ENCODE results near the gene ZFYVE19.

Gene ZFYVE19

GRCh38 chr15:40838756-40839155 lies 31.9 kb downstream of the ZFYVE19 start:
- Mint-ChIP-seq H3K4me1 (ENCODE audit: low read depth) (peaks cover 5% of the 10 kb centered on the region), H3K4me3 (no peak overlapping the region), H3K27me3 (peaks cover 13% of the 10 kb centered on the region), H3K27ac (no peak overlapping the region), H3K36me3 (ENCODE audit: low read depth) (no peaks in the 10 kb centered on the region), H3K9me3 (no peaks in the 10 kb centered on the region)
- intact Hi-C loops (cut with micrococcal nuclease) = no loop called here

- no peak overlapping the region for H3K27ac Mint-ChIP-seq
- H3K4me3 Mint-ChIP-seq = no peak overlapping the region
- H3K4me1 Mint-ChIP-seq (ENCODE audit: low read depth) = peaks cover 27% of the 10 kb centered on the region
- H3K36me3 Mint-ChIP-seq (ENCODE audit: low read depth) = peaks cover 11% of the 10 kb centered on the region
- H3K27me3 Mint-ChIP-seq = peaks cover 13% of the 10 kb centered on the region
- H3K9me3 Mint-ChIP-seq = no peaks in the 10 kb centered on the region
- intact Hi-C loops (cut with micrococcal nuclease) = loop anchor here (5.0 kb wide), 1 partner anchor 34 kb away; the partner anchor contains the start of genes DNAJC17 and ZFYVE19
Measured at GRCh38 chr15:40841741-40842140, 34.9 kb downstream of the ZFYVE19 start.

- H3K4me3 Mint-ChIP-seq = peak overlapping the region; percentile 66
- peaks cover 13% of the 10 kb centered on the region for H3K27me3 Mint-ChIP-seq
- no peaks in the 10 kb centered on the region for H3K9me3 Mint-ChIP-seq
- intact Hi-C loops (cut with micrococcal nuclease) = loop anchor here (5.0 kb wide), 1 partner anchor 36 kb away; the partner anchor contains the start of genes DNAJC17 and ZFYVE19
- H3K36me3 Mint-ChIP-seq (ENCODE audit: low read depth) = peaks cover 21% of the 10 kb centered on the region
- peaks cover 44% of the 10 kb centered on the region for H3K4me1 Mint-ChIP-seq (ENCODE audit: low read depth)
- no peak overlapping the region for H3K27ac Mint-ChIP-seq
Measured at GRCh38 chr15:40843261-40843884, 36.5 kb downstream of the ZFYVE19 start.

- no peaks in the 10 kb centered on the region for H3K9me3 Mint-ChIP-seq
- H3K4me3 Mint-ChIP-seq = peak within 1 kb of the TSS; percentile 97
- intact Hi-C loops (cut with micrococcal nuclease) = loop anchor here (5.0 kb wide), 1 partner anchor 37 kb away; the partner anchor contains the start of genes DNAJC17 and ZFYVE19
- H3K27ac Mint-ChIP-seq = peak within 1 kb of the TSS; percentile 93
- peaks cover 44% of the 10 kb centered on the region for H3K4me1 Mint-ChIP-seq (ENCODE audit: low read depth)
- H3K27me3 Mint-ChIP-seq = peaks cover 13% of the 10 kb centered on the region
- peaks cover 27% of the 10 kb centered on the region for H3K36me3 Mint-ChIP-seq (ENCODE audit: low read depth)
Measured at GRCh38 chr15:40843885-40844695, 37.2 kb downstream of the ZFYVE19 start, which contains the start of gene SPINT1. SPINT1 (plus strand) TSS chr15:40844048; CDS start chr15:40844555, 507 bp downstream.

- peaks cover 13% of the 10 kb centered on the region for H3K27me3 Mint-ChIP-seq
- H3K4me3 Mint-ChIP-seq = peak overlapping the region; percentile 97
- H3K9me3 Mint-ChIP-seq = no peaks in the 10 kb centered on the region
- peaks cover 32% of the 10 kb centered on the region for H3K36me3 Mint-ChIP-seq (ENCODE audit: low read depth)
- peak overlapping the region; percentile 93 for H3K27ac Mint-ChIP-seq
- intact Hi-C loops (cut with micrococcal nuclease) = loop anchor here (5.0 kb wide), 1 partner anchor 37 kb away; the partner anchor contains the start of genes DNAJC17 and ZFYVE19
- peaks cover 44% of the 10 kb centered on the region for H3K4me1 Mint-ChIP-seq (ENCODE audit: low read depth)
Measured at GRCh38 chr15:40844696-40845030, 37.8 kb downstream of the ZFYVE19 start.

GRCh38 chr15:40845036-40845435 lies 38.1 kb downstream of the ZFYVE19 start:
- Mint-ChIP-seq H3K4me3 (peak overlapping the region; percentile 97), H3K9me3 (no peaks in the 10 kb centered on the region), H3K36me3 (ENCODE audit: low read depth) (peaks cover 36% of the 10 kb centered on the region), H3K4me1 (ENCODE audit: low read depth) (peaks cover 44% of the 10 kb centered on the region), H3K27ac (peak overlapping the region; percentile 93), H3K27me3 (peaks cover 13% of the 10 kb centered on the region)
- intact Hi-C loops (cut with micrococcal nuclease) = no loop called here

- peak overlapping the region; percentile 97 for H3K4me3 Mint-ChIP-seq
- no peaks in the 10 kb centered on the region for H3K9me3 Mint-ChIP-seq
- peaks cover 43% of the 10 kb centered on the region for H3K36me3 Mint-ChIP-seq (ENCODE audit: low read depth)
- peak overlapping the region; percentile 93 for H3K27ac Mint-ChIP-seq
- intact Hi-C loops (cut with micrococcal nuclease) = no loop called here
- H3K27me3 Mint-ChIP-seq = peaks cover 13% of the 10 kb centered on the region
- H3K4me1 Mint-ChIP-seq (ENCODE audit: low read depth) = peaks cover 44% of the 10 kb centered on the region
Measured at GRCh38 chr15:40845511-40846284, 38.8 kb downstream of the ZFYVE19 start.

- H3K4me3 Mint-ChIP-seq = peak overlapping the region; percentile 97
- intact Hi-C loops (cut with micrococcal nuclease) = no loop called here
Measured at GRCh38 chr15:40846841-40847222, 39.9 kb downstream of the ZFYVE19 start.

GRCh38 chr15:40847223-40847961 lies 40.5 kb downstream of the ZFYVE19 start:
- Mint-ChIP-seq H3K27me3 (peaks cover 8% of the 10 kb centered on the region), H3K27ac (peak overlapping the region; percentile 93)

More at GRCh38 chr15:40846841-40847222, 39.9 kb downstream of the ZFYVE19 start:
- peaks cover 54% of the 10 kb centered on the region for H3K36me3 Mint-ChIP-seq (ENCODE audit: low read depth)
- H3K4me1 Mint-ChIP-seq (ENCODE audit: low read depth) = peaks cover 44% of the 10 kb centered on the region
- peaks cover 10% of the 10 kb centered on the region for H3K27me3 Mint-ChIP-seq
- no peaks in the 10 kb centered on the region for H3K9me3 Mint-ChIP-seq
- peak overlapping the region; percentile 93 for H3K27ac Mint-ChIP-seq

GRCh38 chr15:40850576-40851112 lies 43.8 kb downstream of the ZFYVE19 start:
- peaks cover 81% of the 10 kb centered on the region for H3K36me3 Mint-ChIP-seq (ENCODE audit: low read depth)
- intact Hi-C loops (cut with micrococcal nuclease) = no loop called here
- H3K9me3 Mint-ChIP-seq = no peaks in the 10 kb centered on the region
- H3K4me1 Mint-ChIP-seq (ENCODE audit: low read depth) = peaks cover 28% of the 10 kb centered on the region
- no peaks in the 10 kb centered on the region for H3K27me3 Mint-ChIP-seq
- H3K4me3 Mint-ChIP-seq = no peak overlapping the region
- H3K27ac Mint-ChIP-seq = no peak overlapping the region

More at GRCh38 chr15:40847223-40847961, 40.5 kb downstream of the ZFYVE19 start:
- Mint-ChIP-seq H3K4me3 (peak overlapping the region; percentile 97), H3K9me3 (no peaks in the 10 kb centered on the region), H3K36me3 (ENCODE audit: low read depth) (peaks cover 60% of the 10 kb centered on the region), H3K4me1 (ENCODE audit: low read depth) (peaks cover 44% of the 10 kb centered on the region)
- intact Hi-C loops (cut with micrococcal nuclease) = no loop called here

- Mint-ChIP-seq H3K9me3 (no peaks in the 10 kb centered on the region), H3K4me1 (ENCODE audit: low read depth) (peaks cover 25% of the 10 kb centered on the region), H3K4me3 (no peak overlapping the region), H3K27me3 (no peaks in the 10 kb centered on the region), H3K36me3 (ENCODE audit: low read depth) (peaks cover 99% of the 10 kb centered on the region), H3K27ac (no peak overlapping the region)
- intact Hi-C loops (cut with micrococcal nuclease) = no loop called here
Measured at GRCh38 chr15:40852529-40852928, 45.6 kb downstream of the ZFYVE19 start.

GRCh38 chr15:40853241-40853890 lies 46.5 kb downstream of the ZFYVE19 start:
- H3K9me3 Mint-ChIP-seq = no peaks in the 10 kb centered on the region

More at GRCh38 chr15:40853241-40853890, 46.5 kb downstream of the ZFYVE19 start:
- Mint-ChIP-seq H3K36me3 (ENCODE audit: low read depth) (peaks cover 97% of the 10 kb centered on the region), H3K4me1 (ENCODE audit: low read depth) (peaks cover 22% of the 10 kb centered on the region), H3K27me3 (no peaks in the 10 kb centered on the region), H3K4me3 (no peak overlapping the region), H3K27ac (no peak overlapping the region)
- intact Hi-C loops (cut with micrococcal nuclease) = no loop called here
